HG03469 (cell line): ENCODE measurements around the gene GSK3A.
A peak's percentile ranks its signal among the peaks of the same experiment; 100 is the strongest.

Experiments
- ATAC-seq: cut with Tn5 transposase; IDR thresholded peaks from one replicate; pipeline ENCODE4 v1.9.1; 2021; ENCODE audit warnings: mild to moderate bottlenecking, moderate library complexity, moderate number of reproducible peaks; ENCODE audit not compliant: unreplicated experiment

Gene GSK3A

GRCh38 chr19:42242512-42243409 is at the start of gene GSK3A:
TSS of gene GSK3A (minus strand) at chr19:42242602. CDS start at chr19:42242465, 137 bp downstream.
- ATAC-seq = peak; percentile 41

GRCh38 chr19:42291435-42291810 is 49.0 kb upstream of the GSK3A start:
- no peak for ATAC-seq

DNA sequence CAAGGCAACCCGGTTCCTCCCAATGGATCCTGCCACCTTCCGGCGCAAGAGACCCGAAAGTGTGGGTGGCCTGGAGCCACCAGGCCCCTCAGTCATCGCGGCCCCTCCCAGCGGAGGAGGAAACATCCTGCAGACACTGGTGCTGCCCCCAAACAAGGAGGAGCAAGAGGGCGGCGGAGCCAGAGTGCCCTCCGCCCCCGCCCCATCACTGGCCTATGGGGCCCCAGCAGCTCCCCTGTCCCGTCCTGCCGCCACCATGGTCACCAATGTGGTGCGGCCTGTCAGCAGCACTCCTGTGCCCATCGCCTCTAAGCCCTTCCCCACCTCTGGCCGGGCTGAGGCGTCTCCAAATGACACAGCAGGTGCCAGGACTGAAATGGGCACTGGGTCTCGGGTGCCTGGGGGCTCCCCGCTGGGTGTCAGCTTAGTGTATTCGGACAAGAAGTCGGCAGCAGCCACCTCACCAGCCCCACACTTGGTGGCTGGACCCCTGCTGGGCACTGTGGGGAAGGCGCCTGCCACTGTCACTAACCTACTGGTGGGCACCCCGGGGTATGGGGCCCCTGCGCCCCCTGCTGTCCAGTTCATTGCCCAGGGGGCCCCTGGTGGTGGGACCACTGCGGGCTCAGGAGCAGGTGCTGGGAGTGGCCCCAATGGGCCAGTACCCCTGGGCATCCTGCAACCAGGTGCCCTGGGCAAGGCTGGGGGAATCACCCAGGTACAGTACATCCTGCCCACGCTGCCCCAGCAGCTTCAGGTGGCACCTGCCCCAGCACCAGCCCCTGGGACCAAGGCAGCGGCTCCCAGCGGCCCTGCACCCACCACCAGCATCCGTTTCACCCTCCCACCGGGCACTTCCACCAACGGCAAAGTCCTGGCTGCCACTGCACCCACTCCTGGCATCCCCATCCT is 48.4 kb upstream of the GSK3A start:
- no peak for ATAC-seq

GRCh38 chr19:42290136-42290522 is 47.7 kb upstream of the GSK3A start:
- ATAC-seq = no peak

DNA sequence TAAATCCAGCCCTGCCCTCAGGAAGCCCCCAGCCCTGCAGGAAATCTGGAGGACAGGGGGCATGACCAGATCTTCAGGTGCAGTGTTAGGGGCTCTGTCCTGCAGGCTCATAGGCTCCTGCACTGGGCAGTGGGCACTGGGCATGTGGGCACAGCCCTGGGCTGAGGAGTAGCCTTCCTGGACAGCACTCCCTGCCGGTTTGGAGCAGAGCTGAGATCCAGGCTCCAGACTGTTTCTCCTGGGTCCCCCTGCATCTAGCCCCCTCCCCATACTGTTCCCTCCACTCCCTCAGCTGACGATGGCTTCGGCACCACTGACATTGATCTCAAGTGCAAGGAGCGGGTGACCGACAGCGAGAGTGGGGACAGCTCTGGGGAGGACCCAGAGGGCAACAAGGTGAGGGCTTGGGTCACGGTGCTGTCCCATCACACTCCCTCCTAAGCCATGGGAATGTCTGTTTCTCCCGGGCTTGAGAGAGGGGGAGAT is 47.2 kb upstream of the GSK3A start:
- no peak for ATAC-seq

- no peak for ATAC-seq
Measured at GRCh38 chr19:42288881-42289555, 46.6 kb upstream of the GSK3A start.

- no peak for ATAC-seq
Measured at GRCh38 chr19:42288387-42288786, 46.0 kb upstream of the GSK3A start.

DNA sequence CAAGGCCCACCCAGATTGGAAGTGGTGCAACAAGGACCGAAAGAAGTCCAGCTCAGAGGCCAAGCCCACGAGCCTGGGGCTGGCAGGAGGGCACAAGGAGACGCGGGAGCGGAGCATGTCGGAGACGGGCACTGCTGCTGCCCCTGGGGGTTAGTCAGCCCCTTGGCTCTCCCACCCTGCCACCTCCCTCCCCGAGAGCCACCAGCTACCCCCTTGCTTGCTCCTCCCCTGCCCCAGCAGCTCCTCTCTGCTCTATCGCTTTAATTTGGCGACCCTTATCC is 45.4 kb upstream of the GSK3A start:
- ATAC-seq = no peak

- no peak for ATAC-seq
Measured at GRCh38 chr19:42287017-42287826, 44.8 kb upstream of the GSK3A start.

- no peak for ATAC-seq
Measured at GRCh38 chr19:42286349-42287016, 44.1 kb upstream of the GSK3A start.

GRCh38 chr19:42285988-42286348 is 43.6 kb upstream of the GSK3A start:
- no peak for ATAC-seq

DNA sequence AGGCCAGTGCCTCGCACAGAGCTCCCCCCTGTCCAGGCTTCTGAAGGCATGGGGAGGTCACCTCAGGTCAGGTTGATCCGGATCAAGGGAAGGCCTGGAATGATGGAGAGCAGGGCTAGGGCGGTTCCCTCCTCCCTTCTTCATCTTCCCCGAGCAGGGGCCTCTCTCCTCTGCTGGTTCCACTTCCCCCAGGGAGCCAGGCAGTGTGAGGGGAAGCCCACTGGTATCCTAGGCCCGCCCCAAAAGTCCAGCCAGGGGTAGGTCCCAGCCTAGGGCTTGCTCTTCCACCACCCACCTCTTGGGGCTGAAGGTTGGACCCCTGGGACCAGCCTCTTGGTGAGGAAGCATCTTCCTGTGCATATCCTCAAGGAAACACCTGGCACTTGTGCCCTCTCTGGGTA is 43.1 kb upstream of the GSK3A start:
- ATAC-seq = no peak

GRCh38 chr19:42284591-42285341 is 42.4 kb upstream of the GSK3A start:
- ATAC-seq = no peak

DNA sequence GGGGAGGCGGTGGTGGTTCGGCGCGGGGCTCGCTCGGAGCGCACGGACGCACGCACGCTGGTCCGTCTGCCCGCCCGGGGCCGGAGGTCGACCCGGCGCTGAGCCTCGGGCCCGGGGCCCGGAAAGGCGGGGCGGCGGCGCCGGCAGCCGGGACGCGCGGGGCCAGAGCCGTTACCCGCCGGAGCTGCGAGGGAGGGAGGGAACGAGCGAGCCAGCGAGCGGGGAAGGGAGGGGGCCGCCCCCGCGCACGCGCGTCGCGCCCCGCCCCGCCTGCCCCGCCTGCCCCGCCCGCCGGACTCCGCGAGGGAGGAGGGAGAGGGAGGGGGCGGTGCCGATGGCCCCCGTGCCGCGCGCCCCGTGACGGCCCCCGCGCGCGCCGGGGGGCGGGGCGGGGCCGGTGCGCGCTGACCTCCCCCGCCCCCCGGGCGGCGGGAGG is 41.7 kb upstream of the GSK3A start:
- ATAC-seq = no peak

DNA sequence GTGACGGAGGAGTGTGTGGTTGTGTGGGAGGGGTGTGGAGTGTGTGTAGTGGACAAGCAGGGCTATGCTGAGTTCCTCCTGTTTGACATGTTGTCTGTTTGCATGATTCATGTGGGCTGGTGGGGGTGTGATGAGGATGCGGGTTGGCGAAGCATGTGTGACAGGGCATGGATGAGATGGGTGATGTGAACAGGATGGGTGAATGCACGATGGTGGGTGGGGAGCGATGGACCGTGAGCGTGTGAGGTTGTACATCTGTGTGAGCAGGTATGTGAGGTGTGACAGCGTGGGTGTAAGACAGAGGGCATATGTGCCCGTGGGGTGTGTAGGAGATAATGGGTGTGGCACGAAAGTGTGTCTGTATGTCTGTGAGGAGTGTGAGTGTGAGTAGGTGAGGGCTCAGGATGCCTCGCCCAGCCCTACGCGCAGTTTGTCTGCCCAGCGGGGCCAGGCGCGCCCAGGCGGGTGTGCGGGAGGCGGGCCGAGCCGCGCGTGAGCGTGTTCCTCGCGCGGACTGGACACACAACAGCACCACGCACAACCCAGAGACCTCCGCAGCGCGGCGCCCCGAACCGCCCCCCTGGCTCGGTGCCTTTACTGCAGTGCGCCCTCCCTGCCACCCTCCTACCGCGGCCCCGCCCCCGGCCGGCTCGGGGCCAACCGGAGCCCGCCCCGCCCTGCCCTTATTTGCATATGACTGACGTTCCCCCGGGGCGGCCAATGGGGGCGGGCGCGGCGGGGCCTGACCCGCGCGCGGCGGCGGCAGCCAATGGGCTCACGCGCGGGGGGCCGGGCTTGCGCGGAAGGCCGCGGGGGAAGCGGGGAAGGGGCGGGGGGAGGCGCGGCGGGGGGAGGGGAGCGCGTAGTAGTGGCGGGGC is 41.0 kb upstream of the GSK3A start:
- no peak for ATAC-seq

- no peak for ATAC-seq
Measured at GRCh38 chr19:42282819-42283187, 40.4 kb upstream of the GSK3A start.

DNA sequence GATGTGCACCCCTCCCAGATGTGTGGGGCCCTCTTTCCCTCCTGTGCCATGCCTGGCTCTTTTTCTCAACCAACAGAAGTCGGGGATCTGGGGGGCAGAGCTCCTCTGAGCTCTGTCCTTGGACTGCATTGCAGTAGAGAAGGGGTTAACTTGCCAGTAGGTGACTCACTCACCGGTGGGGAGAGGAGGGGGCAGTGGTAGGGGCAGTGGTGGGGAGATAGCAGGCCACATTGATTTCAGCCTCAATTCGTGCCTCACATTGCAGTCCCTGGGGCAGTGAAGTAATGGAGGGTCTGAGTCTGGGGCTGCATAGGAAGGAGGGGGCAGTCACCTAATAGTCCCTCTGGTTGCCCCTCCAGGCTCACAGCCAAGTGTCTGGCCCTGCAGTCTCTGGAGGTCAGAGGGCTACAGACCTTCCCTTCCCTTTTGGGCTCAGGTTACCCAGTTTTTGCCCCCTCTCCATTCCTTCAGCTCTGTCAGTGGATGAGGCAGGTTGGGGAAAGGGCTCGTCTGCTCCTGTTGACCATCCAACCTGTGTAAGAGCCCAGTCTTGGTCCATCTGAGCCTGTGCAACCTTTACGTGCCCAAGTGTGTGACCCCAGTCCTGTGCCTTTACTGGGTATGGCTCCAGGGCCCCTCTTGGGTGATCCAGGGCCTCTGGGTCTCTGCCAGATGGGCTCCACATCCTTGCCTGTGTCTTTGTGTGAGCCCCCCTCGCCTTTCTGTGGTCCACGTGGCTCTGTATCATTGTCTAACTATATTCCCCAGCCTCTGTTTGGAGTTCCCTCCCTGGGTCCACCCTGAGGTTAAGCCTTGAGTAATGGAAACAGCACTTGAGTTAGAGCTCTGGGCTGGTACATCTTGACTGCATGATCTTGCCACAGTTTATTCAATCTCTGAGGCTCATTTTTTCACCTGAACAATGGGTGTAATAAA is 39.7 kb upstream of the GSK3A start:
- no peak for ATAC-seq
